HG03460 (cell line): ENCODE data around the gene CDC6.

Source experiments
- ATAC-seq: cut with Tn5 transposase; IDR thresholded peaks from one replicate; pipeline ENCODE4 v1.9.1; 2021; ENCODE audit not compliant: unreplicated experiment

CDC6 gene

DNA sequence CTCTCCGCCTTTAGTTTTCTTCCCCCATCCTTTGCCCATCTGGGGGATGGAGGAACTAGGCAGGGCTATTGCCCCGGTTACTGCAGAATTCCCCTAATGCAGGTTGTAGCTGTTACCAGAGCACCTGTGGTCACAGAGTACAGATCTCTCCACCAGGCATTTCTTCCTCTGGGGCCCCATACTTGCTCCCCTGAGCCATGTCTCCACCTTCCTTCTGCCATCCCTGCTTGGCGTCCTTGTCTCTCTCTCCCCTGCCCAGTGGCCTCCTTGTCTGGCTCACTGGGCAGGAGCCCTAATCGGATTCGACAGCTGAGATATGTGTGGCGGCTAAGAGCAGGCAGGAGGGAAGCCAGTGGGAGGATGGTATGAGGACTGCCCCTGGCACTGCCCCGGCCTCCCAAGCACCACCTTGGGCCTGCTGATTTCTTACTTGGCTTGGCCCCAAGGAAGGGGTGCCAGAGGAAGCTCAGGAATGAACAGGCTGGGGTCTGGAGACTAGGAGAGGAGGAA is 23.3 kb downstream of the CDC6 start:
- no peak for ATAC-seq

- ATAC-seq = no peak
Observed at GRCh38 chr17:40311575-40311974, 23.9 kb downstream of the CDC6 start.

GRCh38 chr17:40312131-40312731 is 24.6 kb downstream of the CDC6 start:
- ATAC-seq = no peak

DNA sequence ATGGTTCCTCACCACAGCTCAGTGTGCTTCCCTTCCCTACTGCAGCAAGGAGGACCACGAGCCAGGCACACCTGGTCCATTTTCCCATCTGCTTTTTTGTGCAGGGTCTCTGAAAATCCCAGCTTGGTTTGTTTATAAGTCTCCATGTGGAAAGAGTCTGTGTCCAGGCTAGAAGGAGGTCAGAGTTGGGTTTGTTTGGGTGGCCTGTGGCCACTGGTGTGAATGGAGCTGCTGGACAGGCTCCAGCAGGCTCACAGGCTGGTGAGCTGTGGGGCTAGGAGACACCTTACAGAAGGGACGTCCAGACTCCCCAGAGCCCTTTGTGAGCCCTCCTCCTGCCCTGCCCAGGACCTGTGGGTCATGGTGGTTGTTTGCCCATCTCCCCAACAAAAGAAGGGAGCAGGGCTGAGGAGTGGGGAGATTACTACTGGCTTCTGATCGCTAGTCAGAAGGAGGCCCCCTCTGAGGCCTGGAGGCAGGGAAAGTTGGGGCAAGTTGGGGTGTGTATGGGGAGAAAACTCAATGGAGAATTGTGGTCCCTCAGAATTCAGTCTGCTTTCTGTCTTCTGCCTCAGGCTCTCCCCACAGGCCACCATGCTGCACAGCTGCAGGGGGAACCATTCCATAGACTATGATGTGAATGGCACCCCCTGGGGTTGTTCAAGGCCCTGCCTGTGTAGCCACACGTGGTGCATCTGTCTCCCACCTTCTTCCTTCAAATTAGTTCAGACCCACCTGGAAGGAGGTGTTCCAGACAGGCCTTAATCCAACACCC is 25.4 kb downstream of the CDC6 start:
- no peak for ATAC-seq

GRCh38 chr17:40313668-40314583 is 26.2 kb downstream of the CDC6 start:
- no peak for ATAC-seq

DNA sequence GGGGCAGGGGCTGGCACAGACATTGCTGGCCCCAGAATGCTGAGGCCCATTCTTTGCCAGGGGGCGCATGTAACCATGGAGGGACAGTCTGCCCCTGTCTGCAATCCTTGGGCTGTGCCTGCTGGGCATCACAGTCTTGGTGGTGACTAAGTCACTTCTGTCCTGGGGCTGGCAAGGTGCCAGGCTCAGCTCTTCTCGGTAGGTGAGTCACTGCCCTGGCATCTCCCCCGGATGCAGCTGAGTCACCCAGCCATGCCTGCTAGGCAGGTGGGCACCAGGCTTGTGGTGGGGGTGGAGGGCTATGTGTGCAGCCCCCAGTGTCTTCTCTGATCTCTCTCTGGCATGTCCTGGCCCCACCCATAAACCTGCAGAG is 26.9 kb downstream of the CDC6 start:
- ATAC-seq = no peak

GRCh38 chr17:40315206-40315605 is 27.5 kb downstream of the CDC6 start:
- no peak for ATAC-seq

GRCh38 chr17:40315678-40316570 is 28.2 kb downstream of the CDC6 start:
- no peak for ATAC-seq

- no peak for ATAC-seq
Observed at GRCh38 chr17:40316571-40317344, 29.1 kb downstream of the CDC6 start.

- ATAC-seq = no peak
Observed at GRCh38 chr17:40317345-40317873, 29.7 kb downstream of the CDC6 start.

GRCh38 chr17:40317880-40318829 is 30.5 kb downstream of the CDC6 start:
- peak; percentile 54 for ATAC-seq

GRCh38 chr17:40318830-40319391 is 31.2 kb downstream of the CDC6 start:
- no peak for ATAC-seq

- no peak for ATAC-seq
Observed at GRCh38 chr17:40319651-40320540, 32.2 kb downstream of the CDC6 start.

- ATAC-seq = no peak
Observed at GRCh38 chr17:40320756-40321523, 33.3 kb downstream of the CDC6 start.

- no peak for ATAC-seq
Observed at GRCh38 chr17:40321524-40321929, 33.8 kb downstream of the CDC6 start.

DNA sequence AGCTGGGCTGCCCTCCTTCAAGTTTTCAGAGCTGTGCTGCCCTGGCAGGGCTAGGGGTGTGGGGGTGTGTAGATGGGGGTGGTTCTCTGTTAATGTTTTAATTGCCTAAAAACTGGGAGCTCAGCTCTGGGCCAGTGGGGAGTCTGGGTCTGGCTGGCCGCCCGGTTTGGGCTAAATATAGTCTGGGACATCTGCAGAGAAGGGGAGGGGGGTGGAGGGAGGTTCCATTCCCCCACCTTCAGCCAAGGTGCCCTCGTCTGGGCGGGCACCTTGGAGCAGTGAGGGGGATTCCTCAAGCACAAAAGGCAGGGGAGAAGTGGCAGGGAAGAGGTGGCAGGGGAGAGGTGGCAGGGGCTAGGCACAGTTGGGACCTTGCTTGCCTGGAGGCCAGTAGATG is 34.3 kb downstream of the CDC6 start:
- no peak for ATAC-seq
